HFFc6 (cell line): ENCODE data around the gene GNAS. TPM values are rescaled to one million over a fixed set of nuclear protein-coding genes. Genes with fewer than 3 reads are reported as not detected.
"Not testable (repeated sequence)": the region's sequence is repeated elsewhere in the genome, so short reads cannot be mapped to it uniquely, and the experiment has no call there.

Experiments
- DNase-seq: peaks from one replicate; pipeline ENCODE4 v3.0.0-alpha.2; 2018
- H3K27ac Mint-ChIP-seq: 2 replicates; pipeline ENCODE4 v1.8.0; 2020; ENCODE audit warnings: mild to moderate bottlenecking, mixed read lengths
- H3K27me3 Mint-ChIP-seq: 2 replicates; pipeline ENCODE4 v1.8.0; 2021; ENCODE audit warnings: mild to moderate bottlenecking, moderate library complexity, mixed read lengths; ENCODE audit not compliant: insufficient read depth
- H3K36me3 Mint-ChIP-seq: 2 replicates; pipeline ENCODE4 v1.8.0; 2021; ENCODE audit warnings: low read depth, mixed read lengths
- H3K4me1 Mint-ChIP-seq: 2 replicates; pipeline ENCODE4 v1.8.0; 2020; ENCODE audit warnings: low read depth, mixed read lengths
- H3K4me3 Mint-ChIP-seq: 2 replicates; pipeline ENCODE4 v1.8.0; 2020; ENCODE audit warnings: mild to moderate bottlenecking, moderate library complexity, mixed read lengths
- H3K9me3 Mint-ChIP-seq: 2 replicates; pipeline ENCODE4 v1.8.0; 2020; ENCODE audit warnings: mild to moderate bottlenecking, mixed read lengths
- CTCF ChIP-seq: fragments of 200-600 bp; sonication (generic); IDR thresholded peaks from 2 replicates; pipeline ENCODE4 v1.5.0; 2021; ENCODE audit warnings: antibody characterized with exemption, mild to moderate bottlenecking
- total RNA-seq, 6 experiments: library from RNA; stranded (reverse); fragmentation: NEBNext Ultra II Directional; extraction: Animal tissue kit (Norgen Biotek cat#: 25700); gene quantifications; 2 replicates in 1 of 6; 3 replicates in 5 of 6; pipeline ENCODE4 v1.2.3, GENCODE V29; 2021

GNAS gene
- total RNA-seq, 6 experiments from 2014 or later = 820 to 1,032 (median 914) TPM

DNA sequence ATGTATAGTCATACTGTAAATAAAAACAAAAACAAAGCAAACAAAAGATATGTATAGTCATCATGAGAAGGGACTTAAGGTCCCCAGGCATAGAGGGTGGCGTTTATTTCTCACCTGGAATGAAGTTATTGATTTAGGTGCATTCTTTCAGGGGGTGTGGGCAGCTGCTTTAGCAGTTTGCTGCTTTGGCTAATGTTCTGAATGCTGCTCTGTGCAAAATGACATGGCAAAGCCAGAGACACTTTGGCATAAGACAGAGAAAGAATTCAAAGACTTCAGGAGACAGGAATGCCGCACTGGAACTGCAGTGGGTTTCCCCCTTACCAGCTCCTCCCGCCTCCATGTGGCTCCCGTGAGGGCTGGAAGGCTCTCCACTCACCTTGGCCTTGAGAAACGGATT, 92.1 kb downstream of the GNAS start:
- TF ChIP-seq CTCF = no peak
- no peaks in the 10 kb centered on the region for H3K9me3 Mint-ChIP-seq
- H3K27ac Mint-ChIP-seq = no peak overlapping the region
- DNase-seq = no peak
- H3K4me3 Mint-ChIP-seq = no peak overlapping the region
- no peaks in the 10 kb centered on the region for H3K4me1 Mint-ChIP-seq
- H3K36me3 Mint-ChIP-seq = no peaks in the 10 kb centered on the region
- H3K27me3 Mint-ChIP-seq = peaks cover 18% of the 10 kb centered on the region

GRCh38 chr20:58945965-58946631, 93.6 kb downstream of the GNAS start:
- H3K27ac Mint-ChIP-seq = no peak overlapping the region
- peaks cover 14% of the 10 kb centered on the region for H3K27me3 Mint-ChIP-seq
- no peaks in the 10 kb centered on the region for H3K4me1 Mint-ChIP-seq
- H3K9me3 Mint-ChIP-seq = no peaks in the 10 kb centered on the region
- H3K4me3 Mint-ChIP-seq = no peak overlapping the region
- no peak for TF ChIP-seq CTCF
- DNase-seq = no peak
- no peaks in the 10 kb centered on the region for H3K36me3 Mint-ChIP-seq

DNA sequence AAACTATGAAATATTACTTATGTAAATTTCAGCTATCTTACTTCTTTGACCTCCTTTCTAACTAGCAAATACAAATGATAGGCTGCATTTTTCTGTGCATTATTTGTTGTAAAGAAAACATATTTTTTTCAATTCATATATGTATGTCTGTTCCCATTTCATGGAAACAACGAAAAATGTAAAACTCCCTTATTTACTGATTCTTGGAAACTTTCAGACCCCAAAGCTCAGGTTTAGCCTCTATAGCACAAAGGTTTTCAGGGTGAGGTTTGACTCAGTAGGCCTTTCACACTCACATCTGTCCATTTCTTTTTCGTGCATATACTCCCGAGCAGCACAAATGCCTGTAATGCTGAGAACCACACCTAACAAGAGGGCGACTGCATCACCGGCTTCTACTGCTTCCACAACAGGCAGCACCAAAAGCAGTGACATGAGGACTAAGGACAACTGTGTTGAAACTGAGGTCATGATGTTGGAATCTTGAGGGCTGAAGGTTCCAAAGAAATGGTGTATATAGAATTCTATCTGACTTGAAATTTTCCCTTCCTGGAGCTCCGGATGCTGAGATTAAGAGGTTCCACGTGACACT, 95.4 kb downstream of the GNAS start:
- peaks cover 14% of the 10 kb centered on the region for H3K27me3 Mint-ChIP-seq
- not testable (repeated sequence) for DNase-seq, H3K4me1 Mint-ChIP-seq, H3K9me3 Mint-ChIP-seq, H3K27ac Mint-ChIP-seq, H3K36me3 Mint-ChIP-seq, H3K4me3 Mint-ChIP-seq

- no peaks in the 10 kb centered on the region for H3K4me1 Mint-ChIP-seq
- H3K9me3 Mint-ChIP-seq = no peaks in the 10 kb centered on the region
- no peaks in the 10 kb centered on the region for H3K36me3 Mint-ChIP-seq
- DNase-seq = no peak
- H3K27ac Mint-ChIP-seq = no peak overlapping the region
- peaks cover 5% of the 10 kb centered on the region for H3K27me3 Mint-ChIP-seq
- TF ChIP-seq CTCF = no peak
- H3K4me3 Mint-ChIP-seq = no peak overlapping the region
Observed at GRCh38 chr20:58950603-58951002, 98.1 kb downstream of the GNAS start.

DNA sequence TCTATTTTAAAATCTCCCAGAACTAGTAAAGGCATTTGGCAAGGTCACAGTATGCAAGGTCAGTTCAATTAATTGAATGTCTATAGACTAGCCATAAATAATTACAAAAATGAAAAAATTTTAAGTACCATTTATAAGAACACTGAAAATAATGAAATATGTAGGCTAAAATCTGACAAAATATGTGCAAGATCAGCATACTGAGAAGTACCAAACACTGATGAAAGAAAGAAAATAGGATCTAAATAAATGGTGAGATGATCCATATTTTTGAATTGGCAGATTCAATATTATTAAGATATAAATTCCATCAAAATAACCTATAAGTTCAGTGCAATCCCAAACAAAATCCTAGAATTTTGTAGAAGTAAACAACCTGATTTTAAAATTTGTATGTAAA, 100.5 kb downstream of the GNAS start:
- H3K4me3 Mint-ChIP-seq = no peak overlapping the region

More for the DNA sequence above, 100.5 kb downstream of the GNAS start:
- no peaks in the 10 kb centered on the region for H3K4me1 Mint-ChIP-seq
- no peak for DNase-seq
- no peaks in the 10 kb centered on the region for H3K36me3 Mint-ChIP-seq
- peaks cover 5% of the 10 kb centered on the region; the same call in 1 of the 2 replicates for H3K27me3 Mint-ChIP-seq
- no peak overlapping the region for H3K27ac Mint-ChIP-seq
- H3K9me3 Mint-ChIP-seq = no peaks in the 10 kb centered on the region
- no peak for TF ChIP-seq CTCF
